NT2/D1 (cell line): Measurements from ENCODE around the gene CRB2.

Experiments used
- YY1 ChIP-seq: IDR thresholded peaks from 2 replicates; pipeline ENCODE4 v1.6.1; 2011; ENCODE audit not compliant: insufficient read length, insufficient read depth
- ZNF274 ChIP-seq: IDR thresholded peaks from 2 replicates; pipeline ENCODE4 v1.6.1; 2011; ENCODE audit warnings: mild to moderate bottlenecking, low read depth, low read length

DNA sequence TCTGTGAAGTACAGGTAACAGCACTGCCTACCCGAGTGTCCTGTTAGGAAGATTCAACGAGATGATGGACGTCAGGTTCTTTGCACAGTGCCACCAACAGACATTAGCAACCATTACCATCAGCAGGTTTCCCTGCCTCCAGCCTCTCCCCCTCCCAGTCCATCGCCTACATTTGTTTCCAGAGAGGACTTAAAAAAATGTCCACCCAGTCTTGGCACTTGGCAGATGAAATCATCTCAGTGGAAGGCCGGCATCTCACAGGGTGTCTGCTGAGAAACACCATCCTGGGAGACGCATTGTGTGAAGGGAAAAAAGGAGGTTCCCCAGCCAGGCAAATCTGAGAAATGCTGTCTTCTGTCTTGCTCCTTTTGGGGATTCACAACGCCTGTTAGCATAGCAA is 58.2 kb downstream of the CRB2 start:
- no peak for TF ChIP-seq ZNF274
- no peak for TF ChIP-seq YY1
